HCT116 (cell line): ENCODE measurements around the gene C1QTNF2. TPM values are rescaled to one million over a fixed set of nuclear protein-coding genes. Genes with fewer than 3 reads are reported as not detected.

ENCODE experiments used
- ATAC-seq: fragments of 200-7000 bp; cut with Tn5 transposase; 2 replicates; pipeline ENCODE4 v1.9.1; 2020; ENCODE audit warnings: mild to moderate bottlenecking, moderate library complexity
- BruUV-seq: library from RNA; stranded (reverse); fragments of 400-500 nt; replicated peaks from 2 replicates; lab custom pipeline; 2021; lab: Mats Ljungman, UMichigan
- CTCF ChIA-PET: fragments of 300-600 bp; sonication (Branson Sonifier 250); formaldehyde crosslinking; loops from one replicate; lab custom pipeline; 2021; ENCODE audit warnings: antibody characterized with exemption; lab: Charles Lee
- POLR2A ChIA-PET: fragments of 300-600, 350-600 bp; sonication (Branson Sonifier 250); formaldehyde crosslinking; loops from one replicate; lab custom pipeline; 2021; ENCODE audit warnings: antibody characterized with exemption; lab: Charles Lee
- RAD21 ChIA-PET, 2 experiments: fragments of 300-600 bp; sonication (Branson Sonifier 250); formaldehyde crosslinking; loops; one replicate each; lab custom pipeline; 2023; ENCODE audit warnings: low total read pairs in 2 of 2; ENCODE audit not compliant: uncharacterized antibody in 2 of 2, unreplicated experiment in 2 of 2, low non-redundant PET in 1 of 2; lab: Charles Lee
- DNase-seq: peaks from one replicate; pipeline ENCODE4 v3.0.0-alpha.2; 2010; ENCODE audit warnings: low read depth, low spot score
- H2AFZ ChIP-seq: fragments of 200-600 bp; shearing (Covaris generic), sonication (generic); 2 replicates; pipeline ENCODE4 v1.6.1; 2017; ENCODE audit warnings: low read depth, mixed run types, mixed read lengths, antibody characterized with exemption, low read length; ENCODE audit not compliant: poor library complexity, severe bottlenecking
- H3K27ac ChIP-seq: 2 replicates; pipeline ENCODE4 v1.5.1; 2012; ENCODE audit warnings: low read depth, low read length
- H3K27me3 ChIP-seq: fragments of 200-600 bp; sonication (generic); 2 replicates; pipeline ENCODE4 v1.6.1; 2016; ENCODE audit warnings: mixed run types, low read length, mixed read lengths; ENCODE audit not compliant: insufficient read depth
- H3K36me3 ChIP-seq, 2 experiments: fragments of 200-500 bp in 1 of 2; fragments of 200-600 bp in 1 of 2; sonication (Bioruptor generic) in 1 of 2; sonication (generic) in 1 of 2; 2 replicates each; pipeline versions ENCODE4 v1.5.1 to v1.6.1; 2014 to 2016; ENCODE audit warnings: low read length in 2 of 2, inconsistent platforms in 1 of 2, mixed read lengths in 1 of 2, mixed run types in 1 of 2; ENCODE audit not compliant: insufficient read depth in 2 of 2, control insufficient read depth in 1 of 2
- H3K4me1 ChIP-seq, 2 experiments: fragments of 200-600 bp in 1 of 2; sonication (generic) in 1 of 2; 2 replicates each; pipeline versions ENCODE4 v1.5.1 to v1.6.1; 2012 to 2017; ENCODE audit warnings: low read length in 2 of 2, inconsistent platforms in 1 of 2, mild to moderate bottlenecking in 1 of 2, mixed read lengths in 1 of 2, mixed run types in 1 of 2, moderate library complexity in 1 of 2; ENCODE audit not compliant: insufficient read depth in 2 of 2, control insufficient read depth in 1 of 2
- H3K4me2 ChIP-seq: fragments of 200-600 bp; sonication (generic); 2 replicates; pipeline ENCODE4 v1.6.1; 2017; ENCODE audit warnings: mixed run types, low read length, mixed read lengths
- H3K4me3 ChIP-seq, 2 experiments: fragments of 200-600 bp in 1 of 2; sonication (generic) in 1 of 2; replicated peaks in 1 of 2; 2 replicates each; pipeline ENCODE4 v1.5.1; 2011 to 2016; ENCODE audit warnings: low read length in 2 of 2, control low read depth in 1 of 2, low read depth in 1 of 2, mild to moderate bottlenecking in 1 of 2, mixed read lengths in 1 of 2, mixed run types in 1 of 2
- H3K79me2 ChIP-seq: fragments of 200-600 bp; sonication (generic); 2 replicates; pipeline ENCODE4 v1.6.1; 2017; ENCODE audit warnings: mild to moderate bottlenecking, mixed run types, low read length, moderate library complexity, mixed read lengths; ENCODE audit not compliant: insufficient read depth
- H3K9ac ChIP-seq: fragments of 200-600 bp; sonication (generic); 2 replicates; pipeline ENCODE4 v1.6.1; 2016; ENCODE audit warnings: low read length, mixed read lengths
- H3K9me2 ChIP-seq: fragments of 200-600 bp; sonication (generic), shearing (Covaris generic); 2 replicates; pipeline ENCODE4 v1.6.1; 2017; ENCODE audit warnings: mixed run types, mild to moderate bottlenecking, moderate library complexity; ENCODE audit not compliant: insufficient read depth
- H3K9me3 ChIP-seq, 2 experiments: fragments of 200-500 bp in 1 of 2; fragments of 200-600 bp in 1 of 2; sonication (Bioruptor generic) in 1 of 2; sonication (generic) in 1 of 2; 2 replicates each; pipeline ENCODE4 v1.6.1; 2014 to 2017; ENCODE audit warnings: low read length in 2 of 2, mixed read lengths in 2 of 2, inconsistent platforms in 1 of 2, low read depth in 1 of 2, mild to moderate bottlenecking in 1 of 2, mixed run types in 1 of 2, moderate library complexity in 1 of 2; ENCODE audit not compliant: control insufficient read depth in 1 of 2, insufficient read depth in 1 of 2
- H4K20me1 ChIP-seq: fragments of 200-600 bp; sonication (generic), shearing (Covaris generic); 2 replicates; pipeline ENCODE4 v1.6.1; 2017; ENCODE audit warnings: mixed run types, mild to moderate bottlenecking, moderate library complexity; ENCODE audit not compliant: insufficient read depth
- ATF3 ChIP-seq: IDR thresholded peaks from 2 replicates; pipeline ENCODE4 v1.6.1; 2012
- CEBPB ChIP-seq: IDR thresholded peaks from 2 replicates; pipeline ENCODE4 v1.6.1; 2012; ENCODE audit warnings: low read depth
- CTCF ChIP-seq, 3 experiments: fragments of 200-600 bp in 1 of 3; sonication (generic) in 1 of 3; IDR thresholded peaks in 2 of 3; conservative IDR thresholded peaks in 1 of 3; 2 replicates each; pipeline ENCODE4 v1.5.1; 2012 to 2017; ENCODE audit warnings: low read depth in 2 of 3, low read length in 2 of 3, antibody characterized with exemption in 1 of 3, borderline replicate concordance in 1 of 3, control low read depth in 1 of 3, mild to moderate bottlenecking in 1 of 3, mixed read lengths in 1 of 3, mixed run types in 1 of 3, moderate library complexity in 1 of 3; ENCODE audit not compliant: insufficient read depth in 1 of 3
- MAX ChIP-seq: IDR thresholded peaks from 2 replicates; pipeline ENCODE4 v1.6.1; 2012
- POLR2A ChIP-seq: IDR thresholded peaks from 2 replicates; pipeline ENCODE4 v1.7.0; 2011; ENCODE audit warnings: borderline replicate concordance; ENCODE audit not compliant: insufficient read depth, insufficient read length; ENCODE audit errors: extremely low read depth
- RAD21 ChIP-seq: IDR thresholded peaks from 2 replicates; pipeline ENCODE4 v1.6.1; 2012; ENCODE audit warnings: low read depth, mild to moderate bottlenecking
- REST ChIP-seq: IDR thresholded peaks from 2 replicates; pipeline ENCODE4 v1.6.1; 2012; ENCODE audit warnings: low read depth
- SIN3A ChIP-seq: IDR thresholded peaks from 2 replicates; pipeline ENCODE4 v1.6.1; 2012; ENCODE audit warnings: low read depth
- TCF7L2 ChIP-seq: IDR thresholded peaks from 2 replicates; pipeline ENCODE4 v1.7.0; 2011; ENCODE audit warnings: borderline replicate concordance, inconsistent platforms; ENCODE audit not compliant: insufficient read depth, insufficient read length; ENCODE audit errors: extremely low read depth
- YY1 ChIP-seq: IDR thresholded peaks from 2 replicates; pipeline ENCODE4 v1.6.1; 2011; ENCODE audit warnings: low read length, low read depth, moderate library complexity, mild to moderate bottlenecking; ENCODE audit not compliant: insufficient replicate concordance; ENCODE audit errors: extremely low read depth
- ZFX ChIP-seq: fragments of 450-650 bp; IDR thresholded peaks from 2 replicates; pipeline ENCODE4 v1.6.1; 2017
- intact Hi-C: fragments of 100-400 bp; cut with micrococcal nuclease; formaldehyde crosslinking; loops from 2 replicates; pipeline ENCODE4 v1.10.0; 2022
- total RNA-seq: library from RNA; stranded (reverse); gene quantifications from one replicate; pipeline ENCODE4 v1.2.1, GENCODE V29; 2021; ENCODE audit not compliant: unreplicated experiment

The C1QTNF2 gene
- total RNA-seq, 1 experiment from 2014 or later = 0.15 TPM

- no peak overlapping the region for H3K27ac ChIP-seq
- POLR2A ChIA-PET = no interaction called here
- no peaks in the 10 kb centered on the region for H3K9me2 ChIP-seq
- no peak overlapping the region for H3K4me3 ChIP-seq
- intact Hi-C loops = no loop called here
- no peaks in the 10 kb centered on the region for H3K79me2 ChIP-seq
- DNase-seq (no peak), ATAC-seq (no peak)
- H3K4me2 ChIP-seq = no peak overlapping the region
- BruUV-seq = no TSS peak
- no peaks in the 10 kb centered on the region for H3K9me3 ChIP-seq
- CTCF ChIA-PET = no interaction called here
- RAD21 ChIA-PET = no interaction called here
- H4K20me1 ChIP-seq = no peaks in the 10 kb centered on the region
- H3K36me3 ChIP-seq = no peaks in the 10 kb centered on the region
- no peak overlapping the region for H3K9ac ChIP-seq
- H3K4me1 ChIP-seq = peaks cover 0 to 21% of the 10 kb centered on the region in 2 experiments; a peak in 3 of 4 replicates
- H3K27me3 ChIP-seq = no peaks in the 10 kb centered on the region
- H2AFZ ChIP-seq = no peak overlapping the region
- TF ChIP-seq ZFX = no peak
- TF ChIP-seq RAD21 = no peak
- no peak for TF ChIP-seq REST
- TF ChIP-seq CEBPB = no peak
- no peak for TF ChIP-seq SIN3A
Observed at GRCh38 chr5:160310140-160310539, 60.3 kb downstream of the C1QTNF2 start.

- Histone ChIP-seq H3K4me1 (peaks cover 0 to 5% of the 10 kb centered on the region in 2 experiments; a peak in 1 of 4 replicates), H4K20me1 (no peaks in the 10 kb centered on the region), H3K9me2 (no peaks in the 10 kb centered on the region), H3K27me3 (no peaks in the 10 kb centered on the region), H2AFZ (no peak overlapping the region), H3K4me3 (no peak overlapping the region), H3K27ac (no peak overlapping the region), H3K36me3 (no peaks in the 10 kb centered on the region), H3K4me2 (no peak overlapping the region), H3K9ac (no peak overlapping the region), H3K9me3 (no peaks in the 10 kb centered on the region), H3K79me2 (no peaks in the 10 kb centered on the region)
- intact Hi-C loops = no loop called here
- POLR2A ChIA-PET = no interaction called here
- CTCF ChIA-PET = no interaction called here
- no peak for ATAC-seq
- no TSS peak for BruUV-seq
- RAD21 ChIA-PET = no interaction called here
- DNase-seq = no peak
- no peak for TF ChIP-seq ATF3
- no peak for TF ChIP-seq YY1
- no peak for TF ChIP-seq SIN3A
- TF ChIP-seq MAX = no peak
- no peak for TF ChIP-seq CTCF (IDR thresholded peaks at IDR 0.05 in 2 of 3, conservative IDR thresholded peaks at IDR 0.05 in 1 of 3; ENCODE audit: borderline replicate concordance in 1 of 3, insufficient read depth in 1 of 3, low read depth in 2 of 3, low read length in 2 of 3)
- TF ChIP-seq POLR2A = no peak
- no peak for TF ChIP-seq TCF7L2
Observed at GRCh38 chr5:160306696-160307095, 63.7 kb downstream of the C1QTNF2 start.
